SK-N-SH treated with all-trans-retinoic acid at 6 μM for 48 hours (cell line): ENCODE results near the gene ASIC3.

Experiments used
- BACH2 ChIP-seq: fragments of 250-450 bp; sonication (Bioruptor Pico); IDR thresholded peaks from 2 replicates; pipeline ENCODE4 v1.9.0; 2021; ENCODE audit warnings: mild to moderate bottlenecking, borderline replicate concordance
- CSDC2 ChIP-seq: fragments of 250-450 bp; sonication (Bioruptor Pico); IDR thresholded peaks from 2 replicates; pipeline ENCODE4 v1.5.0; 2020; ENCODE audit warnings: mild to moderate bottlenecking, moderate library complexity
- ESRRG ChIP-seq: fragments of 250-450 bp; sonication (Bioruptor Pico); IDR thresholded peaks from 2 replicates; pipeline ENCODE4 v1.6.1; 2021; ENCODE audit warnings: mild to moderate bottlenecking
- RARB ChIP-seq: fragments of 250-450 bp; sonication (Bioruptor Pico); IDR thresholded peaks from 2 replicates; pipeline ENCODE4 v1.8.0; 2021; ENCODE audit warnings: mild to moderate bottlenecking, moderate library complexity
- SNAI2 ChIP-seq: fragments of 250-450 bp; sonication (Bioruptor Pico); IDR thresholded peaks from 2 replicates; pipeline ENCODE4 v1.5.0; 2020; ENCODE audit warnings: mild to moderate bottlenecking, moderate library complexity
- ZFP3 ChIP-seq: fragments of 250-450 bp; sonication (Bioruptor Pico); IDR thresholded peaks from 2 replicates; pipeline ENCODE4 v1.5.0; 2020; ENCODE audit warnings: mild to moderate bottlenecking, moderate library complexity
- ZNF565 ChIP-seq: fragments of 450-650 bp; formaldehyde crosslinking; conservative IDR thresholded peaks from 2 replicates; pipeline ENCODE4 v1.5.0; 2020; ENCODE audit warnings: low read depth, mild to moderate bottlenecking, moderate library complexity
- ZNF8 ChIP-seq: fragments of 450-650 bp; formaldehyde crosslinking; IDR thresholded peaks from 2 replicates; pipeline ENCODE4 v1.5.0; 2020; ENCODE audit warnings: mild to moderate bottlenecking, moderate library complexity
- TF ChIP-seq, protein P1 (sequence below): fragments of 250-450 bp; sonication (Bioruptor Pico); IDR thresholded peaks from 2 replicates; pipeline ENCODE4 v1.5.1; 2020; ENCODE audit warnings: low read depth, mild to moderate bottlenecking, moderate library complexity
- TF ChIP-seq, protein P2 (sequence below): fragments of 250-450 bp; sonication (Bioruptor Pico); IDR thresholded peaks from 2 replicates; pipeline ENCODE4 v1.8.0; 2020; ENCODE audit warnings: mild to moderate bottlenecking, moderate library complexity, borderline replicate concordance

DNA sequence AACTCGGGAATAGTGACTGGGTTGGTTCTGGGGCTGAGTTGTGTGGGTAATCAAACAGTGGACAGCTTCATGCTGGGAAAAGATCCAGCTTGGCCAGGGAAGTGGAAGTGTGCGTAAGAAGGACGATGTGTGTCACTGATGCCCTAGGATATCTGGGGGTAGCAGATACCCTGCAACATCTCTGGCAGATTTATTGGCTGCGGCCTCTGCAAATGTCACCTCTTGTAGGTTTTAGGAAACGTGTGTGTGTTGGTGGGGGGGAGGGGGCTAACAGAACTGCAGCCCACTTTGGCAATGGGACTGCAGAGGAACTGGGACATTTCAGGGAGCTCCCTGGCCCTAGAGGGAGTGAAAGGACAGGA is 37.0 kb downstream of the ASIC3 start:
- TF ChIP-seq BACH2 (CRISPR knock-in tag) (no peak), SNAI2 (no peak), CSDC2 (CRISPR knock-in tag) (no peak), RARB (no peak), ESRRG (no peak), ZNF8 (no peak), ZNF565 (CRISPR knock-in tag) (no peak), ZFP3 (CRISPR knock-in tag) (no peak)
- TF ChIP-seq, protein P1, sequence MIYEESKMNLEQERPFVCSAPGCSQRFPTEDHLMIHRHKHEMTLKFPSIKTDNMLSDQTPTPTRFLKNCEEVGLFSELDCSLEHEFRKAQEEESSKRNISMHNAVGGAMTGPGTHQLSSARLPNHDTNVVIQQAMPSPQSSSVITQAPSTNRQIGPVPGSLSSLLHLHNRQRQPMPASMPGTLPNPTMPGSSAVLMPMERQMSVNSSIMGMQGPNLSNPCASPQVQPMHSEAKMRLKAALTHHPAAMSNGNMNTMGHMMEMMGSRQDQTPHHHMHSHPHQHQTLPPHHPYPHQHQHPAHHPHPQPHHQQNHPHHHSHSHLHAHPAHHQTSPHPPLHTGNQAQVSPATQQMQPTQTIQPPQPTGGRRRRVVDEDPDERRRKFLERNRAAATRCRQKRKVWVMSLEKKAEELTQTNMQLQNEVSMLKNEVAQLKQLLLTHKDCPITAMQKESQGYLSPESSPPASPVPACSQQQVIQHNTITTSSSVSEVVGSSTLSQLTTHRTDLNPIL (CRISPR knock-in tag) = no peak
- TF ChIP-seq, protein P2, sequence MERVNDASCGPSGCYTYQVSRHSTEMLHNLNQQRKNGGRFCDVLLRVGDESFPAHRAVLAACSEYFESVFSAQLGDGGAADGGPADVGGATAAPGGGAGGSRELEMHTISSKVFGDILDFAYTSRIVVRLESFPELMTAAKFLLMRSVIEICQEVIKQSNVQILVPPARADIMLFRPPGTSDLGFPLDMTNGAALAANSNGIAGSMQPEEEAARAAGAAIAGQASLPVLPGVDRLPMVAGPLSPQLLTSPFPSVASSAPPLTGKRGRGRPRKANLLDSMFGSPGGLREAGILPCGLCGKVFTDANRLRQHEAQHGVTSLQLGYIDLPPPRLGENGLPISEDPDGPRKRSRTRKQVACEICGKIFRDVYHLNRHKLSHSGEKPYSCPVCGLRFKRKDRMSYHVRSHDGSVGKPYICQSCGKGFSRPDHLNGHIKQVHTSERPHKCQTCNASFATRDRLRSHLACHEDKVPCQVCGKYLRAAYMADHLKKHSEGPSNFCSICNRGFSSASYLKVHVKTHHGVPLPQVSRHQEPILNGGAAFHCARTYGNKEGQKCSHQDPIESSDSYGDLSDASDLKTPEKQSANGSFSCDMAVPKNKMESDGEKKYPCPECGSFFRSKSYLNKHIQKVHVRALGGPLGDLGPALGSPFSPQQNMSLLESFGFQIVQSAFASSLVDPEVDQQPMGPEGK = no peak
